HepG2 (cell line): ENCODE measurements around the gene NECAB2. TPM values are rescaled to one million over a fixed set of nuclear protein-coding genes. Genes with fewer than 3 reads are reported as not detected.

Experiments
- ATAC-seq: fragments of 200-7000 bp; cut with Tn5 transposase; 3 replicates; pipeline ENCODE4 v1.9.1; 2020; ENCODE audit warnings: mild to moderate bottlenecking, moderate library complexity
- BruUV-seq: library from RNA; stranded (reverse); fragments of 400-500 nt; replicated peaks from 2 replicates; lab custom pipeline; 2021; lab: Mats Ljungman, UMichigan
- CTCF ChIA-PET: fragments of 300-600 bp; formaldehyde crosslinking; extraction: SDS; loops from one replicate; lab custom pipeline; 2021; ENCODE audit warnings: low total read pairs, inconsistent platforms, low intra/inter-chr PET ratio; lab: Yijun Ruan, JAX
- POLR2A ChIA-PET: fragments of 350-600 bp; sonication (Branson Sonifier 250); formaldehyde crosslinking; loops from one replicate; lab custom pipeline; 2020; ENCODE audit warnings: antibody characterized with exemption, inconsistent platforms; lab: Yijun Ruan, JAX
- DNase-seq: peaks from one replicate; pipeline ENCODE4 v3.0.0-alpha.2; 2015; ENCODE audit warnings: low spot score
- FAIRE-seq: peaks from 3 replicates; lab custom pipeline; 2011; peaks lifted over from hg19 to GRCh38; lab: Jason Lieb, UNC
- H2AFZ ChIP-seq: one replicate; pipeline ENCODE4 v1.6.1; 2011; ENCODE audit warnings: low read length, inconsistent platforms
- H3K27ac ChIP-seq: fragments of 300-600 bp; 3 replicates; pipeline ENCODE4 v1.8.0; 2011; ENCODE audit warnings: mixed run types, mild to moderate bottlenecking, mixed read lengths, low read length, inconsistent platforms; ENCODE audit not compliant: insufficient read depth; ENCODE audit errors: extremely low read length
- H3K27me3 ChIP-seq, 2 experiments: fragments of 200-600 bp in 1 of 2; 2 replicates in 1 of 2; 3 replicates in 1 of 2; pipeline versions ENCODE4 v1.6.0 to v1.8.0; 2011; ENCODE audit warnings: low read length in 2 of 2, mild to moderate bottlenecking in 2 of 2, moderate library complexity in 2 of 2, inconsistent platforms in 1 of 2; ENCODE audit not compliant: insufficient read depth in 2 of 2, control insufficient read depth in 1 of 2
- H3K36me3 ChIP-seq, 2 experiments: fragments of 200-600 bp in 1 of 2; replicated peaks in 1 of 2; 2 replicates in 1 of 2; 3 replicates in 1 of 2; pipeline versions ENCODE4 v1.5.1 to v1.8.0; 2011; ENCODE audit warnings: low read length in 2 of 2, inconsistent platforms in 1 of 2; ENCODE audit not compliant: insufficient read depth in 2 of 2, control insufficient read depth in 1 of 2
- H3K4me1 ChIP-seq: 2 replicates; pipeline ENCODE4 v1.5.1; 2012; ENCODE audit warnings: low read length, inconsistent platforms; ENCODE audit not compliant: insufficient read depth
- H3K4me2 ChIP-seq: 2 replicates; pipeline ENCODE4 v1.6.0; 2011; ENCODE audit warnings: low read depth, low read length, inconsistent platforms
- H3K4me3 ChIP-seq, 3 experiments: fragments of 200-600 bp in 1 of 3; sonication (generic), shearing (Covaris generic) in 1 of 3; replicated peaks in 1 of 3; 2 replicates each; pipeline ENCODE4 v1.5.1; 2011 to 2016; ENCODE audit warnings: low read length in 3 of 3, inconsistent platforms in 2 of 3, low read depth in 2 of 3, mild to moderate bottlenecking in 2 of 3, control low read depth in 1 of 3, mixed read lengths in 1 of 3; ENCODE audit not compliant: insufficient read depth in 1 of 3
- H3K79me2 ChIP-seq: one replicate; pipeline ENCODE4 v1.6.1; 2011; ENCODE audit warnings: low read length, inconsistent platforms; ENCODE audit not compliant: insufficient read depth
- H3K9ac ChIP-seq: 2 replicates; pipeline ENCODE4 v1.6.0; 2011; ENCODE audit warnings: mild to moderate bottlenecking, low read depth, low read length, inconsistent platforms; ENCODE audit not compliant: insufficient read depth
- H3K9me3 ChIP-seq: 2 replicates; pipeline ENCODE4 v1.5.1; 2012; ENCODE audit warnings: mild to moderate bottlenecking, low read length
- H4K20me1 ChIP-seq: 2 replicates; pipeline ENCODE4 v1.6.0; 2011; ENCODE audit warnings: inconsistent platforms, mild to moderate bottlenecking, low read length, moderate library complexity; ENCODE audit not compliant: insufficient read depth
- CBX1 ChIP-seq: IDR thresholded peaks from one replicate; pipeline ENCODE4 v1.6.1; 2016; ENCODE audit warnings: antibody characterized with exemption, low read depth
- EHMT2 ChIP-seq: fragments of 200-600 bp; sonication (generic); IDR thresholded peaks from 2 replicates; pipeline ENCODE4 v1.7.0; 2017; ENCODE audit warnings: antibody characterized with exemption, low read depth, low read length, borderline replicate concordance
- JUN ChIP-seq: sonication (generic); formaldehyde crosslinking; IDR thresholded peaks from 2 replicates; pipeline ENCODE4 v1.4.0; 2020; ENCODE audit warnings: mild to moderate bottlenecking, missing genetic modification reagents
- KDM5A ChIP-seq: fragments of 200-600 bp; sonication (generic); IDR thresholded peaks from 2 replicates; pipeline ENCODE4 v1.7.0; 2018; ENCODE audit warnings: antibody characterized with exemption, mild to moderate bottlenecking, low read length, borderline replicate concordance
- MYC ChIP-seq: sonication (generic); formaldehyde crosslinking; IDR thresholded peaks from 2 replicates; pipeline ENCODE4 v1.9.0; 2021; ENCODE audit warnings: missing genetic modification reagents, borderline replicate concordance
- NFRKB ChIP-seq: fragments of 450-650 bp; IDR thresholded peaks from 2 replicates; pipeline ENCODE4 v1.6.1; 2017
- NKX3-1 ChIP-seq: sonication (generic); formaldehyde crosslinking; IDR thresholded peaks from 2 replicates; pipeline ENCODE4 v1.5.0; 2020; ENCODE audit warnings: missing genetic modification reagents
- NR2F6 ChIP-seq, 2 experiments: IDR thresholded peaks; 2 replicates each; pipeline ENCODE4 v1.6.1; 2016; ENCODE audit warnings: antibody characterized with exemption in 1 of 2, mild to moderate bottlenecking in 1 of 2
- ZNF143 ChIP-seq: sonication (generic); formaldehyde crosslinking; IDR thresholded peaks from 2 replicates; pipeline ENCODE4 v1.4.0; 2020; ENCODE audit warnings: missing genetic modification reagents
- ZNF17 ChIP-seq: sonication (generic); formaldehyde crosslinking; IDR thresholded peaks from 2 replicates; pipeline ENCODE4 v1.5.0; 2020; ENCODE audit warnings: mild to moderate bottlenecking, missing genetic modification reagents
- ZNF263 ChIP-seq: sonication (generic); formaldehyde crosslinking; IDR thresholded peaks from 2 replicates; pipeline ENCODE4 v1.4.0; 2020; ENCODE audit warnings: missing genetic modification reagents
- ZNF564 ChIP-seq: sonication (generic); formaldehyde crosslinking; IDR thresholded peaks from 2 replicates; pipeline ENCODE4 v1.8.1; 2023; ENCODE audit warnings: mild to moderate bottlenecking, missing genetic modification reagents
- ZNF629 ChIP-seq: sonication (generic); formaldehyde crosslinking; conservative IDR thresholded peaks from 2 replicates; pipeline ENCODE4 v1.5.0; 2020; ENCODE audit warnings: missing genetic modification reagents
- WGBS: methylation state at CpG from one replicate; pipeline ENCODE4 v1.1.6; 2017; ENCODE audit warnings: low lambda C conversion rate; 5-methylcytosine and 5-hydroxymethylcytosine counted together
- in situ Hi-C: cut with HindIII; loops from 2 replicates; pipeline ENCODE4 v1.10.0; 2017; ENCODE audit warnings: low pct_unique_long_range_greater_than_20kb; ENCODE audit not compliant: extremely low pct_ligation_motif_present
- intact Hi-C: fragments of 100-400 bp; cut with micrococcal nuclease; formaldehyde crosslinking; loops from one replicate; pipeline ENCODE4 v1.10.0; 2022; ENCODE audit not compliant: unreplicated experiment
- polyA plus RNA-seq, 8 experiments: library from polyadenylated mRNA; depleted of rRNA in 3 of 8; stranded (reverse) in 7 of 8; unstranded in 1 of 8; fragments of >200 nt; fragmentation: Illumina TruSeq in 4 of 8; extraction: Trizol in 4 of 8; gene quantifications; 2 replicates each; pipeline versions ENCODE4 v1.2.1 to v1.2.3, GENCODE V29; 2011 to 2016; ENCODE audit warnings: low read depth in 4 of 8, missing spikeins in 1 of 8, mixed read lengths in 1 of 8; ENCODE audit not compliant: insufficient read depth in 1 of 8
- total RNA-seq, 5 experiments: library from RNA; depleted of rRNA; stranded (reverse); fragments of >200 nt; fragmentation: Illumina TruSeq; extraction: Trizol; gene quantifications; 2 replicates each; pipeline ENCODE4 v1.2.3, GENCODE V29; 2016; ENCODE audit warnings: low read depth in 1 of 5
- TF ChIP-seq, protein P1 (sequence below): IDR thresholded peaks from 2 replicates; pipeline ENCODE4 v1.6.1; 2016; ENCODE audit warnings: missing genetic modification reagents, missing compliant biosample characterization
- TF ChIP-seq, protein P2 (sequence below): sonication (generic); formaldehyde crosslinking; IDR thresholded peaks from 2 replicates; pipeline ENCODE4 v1.4.0; 2020; ENCODE audit warnings: missing genetic modification reagents

The NECAB2 gene
- total and polyA plus RNA-seq, 2 of the 13 experiments (the other 11 are each of a cell fraction or from before 2014, with no cell fraction given): 0.21 to 0.49 TPM

- DNase-seq: no peak
- in situ Hi-C loops: no loop called here
- peaks cover 0 to 12% of the 10 kb centered on the region in 2 experiments; a peak in 2 of 5 replicates for H3K27me3 ChIP-seq
- no peak overlapping the region for H3K4me3 ChIP-seq
- 76% methylated on average over 8 of the region's 8 CpGs for WGBS
- no peaks in the 10 kb centered on the region for H3K36me3 ChIP-seq
- no TSS peak for BruUV-seq
- no peaks in the 10 kb centered on the region for H3K79me2 ChIP-seq
- TF ChIP-seq CBX1 (no peak), ZNF629 (peak; percentile 82), MYC (no peak), ZNF143 (CRISPR knock-in tag) (no peak)
- TF ChIP-seq, protein P1, sequence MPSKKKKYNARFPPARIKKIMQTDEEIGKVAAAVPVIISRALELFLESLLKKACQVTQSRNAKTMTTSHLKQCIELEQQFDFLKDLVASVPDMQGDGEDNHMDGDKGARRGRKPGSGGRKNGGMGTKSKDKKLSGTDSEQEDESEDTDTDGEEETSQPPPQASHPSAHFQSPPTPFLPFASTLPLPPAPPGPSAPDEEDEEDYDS (CRISPR knock-in tag): no peak
- no peak for FAIRE-seq
- no peak overlapping the region for H3K9ac ChIP-seq
- H3K27ac ChIP-seq: no peak overlapping the region
- intact Hi-C loops: no loop called here
- peaks cover 17% of the 10 kb centered on the region for H3K9me3 ChIP-seq
- H2AFZ ChIP-seq: no peak overlapping the region
- POLR2A ChIA-PET: no interaction called here
- no peak for ATAC-seq
- H3K4me2 ChIP-seq: no peak overlapping the region
- H3K4me1 ChIP-seq: no peaks in the 10 kb centered on the region
- CTCF ChIA-PET: no interaction called here
- no peaks in the 10 kb centered on the region for H4K20me1 ChIP-seq
Measured at GRCh38 chr16:83981799-83982198, 13.8 kb downstream of the NECAB2 start.

DNA sequence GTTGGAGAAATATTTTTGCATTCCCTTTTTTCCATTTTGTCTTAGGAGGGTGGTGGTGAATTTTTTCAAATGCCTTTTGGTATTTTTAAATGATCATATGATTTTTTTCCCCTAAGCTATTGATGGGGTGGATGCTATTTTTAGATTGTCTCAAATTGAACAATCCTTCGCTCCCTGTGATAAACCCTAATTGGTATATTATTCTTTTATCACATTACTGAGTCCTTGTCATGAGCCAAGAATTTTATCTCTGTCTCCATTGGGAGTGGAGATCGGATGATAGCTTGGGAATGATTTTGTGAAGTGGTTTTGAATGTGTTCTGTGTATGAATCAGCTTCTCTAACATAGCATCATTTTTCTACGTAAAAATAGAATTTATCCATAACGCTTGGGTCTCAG is 15.4 kb downstream of the NECAB2 start:
- H3K9ac ChIP-seq: no peak overlapping the region
- no peaks in the 10 kb centered on the region for H3K4me1 ChIP-seq
- H4K20me1 ChIP-seq: no peaks in the 10 kb centered on the region
- no peaks in the 10 kb centered on the region for H3K79me2 ChIP-seq
- no peak for TF ChIP-seq ZNF17 (CRISPR knock-in tag)
- no peak for TF ChIP-seq EHMT2
- no peak for TF ChIP-seq NR2F6 (IDR thresholded peaks at IDR 0.05)
- no peak for TF ChIP-seq NR2F6 (CRISPR knock-in tag; IDR thresholded peaks at IDR 0.05)
- no peak for TF ChIP-seq NKX3-1
- TF ChIP-seq JUN (CRISPR knock-in tag): no peak
- TF ChIP-seq, protein P2, sequence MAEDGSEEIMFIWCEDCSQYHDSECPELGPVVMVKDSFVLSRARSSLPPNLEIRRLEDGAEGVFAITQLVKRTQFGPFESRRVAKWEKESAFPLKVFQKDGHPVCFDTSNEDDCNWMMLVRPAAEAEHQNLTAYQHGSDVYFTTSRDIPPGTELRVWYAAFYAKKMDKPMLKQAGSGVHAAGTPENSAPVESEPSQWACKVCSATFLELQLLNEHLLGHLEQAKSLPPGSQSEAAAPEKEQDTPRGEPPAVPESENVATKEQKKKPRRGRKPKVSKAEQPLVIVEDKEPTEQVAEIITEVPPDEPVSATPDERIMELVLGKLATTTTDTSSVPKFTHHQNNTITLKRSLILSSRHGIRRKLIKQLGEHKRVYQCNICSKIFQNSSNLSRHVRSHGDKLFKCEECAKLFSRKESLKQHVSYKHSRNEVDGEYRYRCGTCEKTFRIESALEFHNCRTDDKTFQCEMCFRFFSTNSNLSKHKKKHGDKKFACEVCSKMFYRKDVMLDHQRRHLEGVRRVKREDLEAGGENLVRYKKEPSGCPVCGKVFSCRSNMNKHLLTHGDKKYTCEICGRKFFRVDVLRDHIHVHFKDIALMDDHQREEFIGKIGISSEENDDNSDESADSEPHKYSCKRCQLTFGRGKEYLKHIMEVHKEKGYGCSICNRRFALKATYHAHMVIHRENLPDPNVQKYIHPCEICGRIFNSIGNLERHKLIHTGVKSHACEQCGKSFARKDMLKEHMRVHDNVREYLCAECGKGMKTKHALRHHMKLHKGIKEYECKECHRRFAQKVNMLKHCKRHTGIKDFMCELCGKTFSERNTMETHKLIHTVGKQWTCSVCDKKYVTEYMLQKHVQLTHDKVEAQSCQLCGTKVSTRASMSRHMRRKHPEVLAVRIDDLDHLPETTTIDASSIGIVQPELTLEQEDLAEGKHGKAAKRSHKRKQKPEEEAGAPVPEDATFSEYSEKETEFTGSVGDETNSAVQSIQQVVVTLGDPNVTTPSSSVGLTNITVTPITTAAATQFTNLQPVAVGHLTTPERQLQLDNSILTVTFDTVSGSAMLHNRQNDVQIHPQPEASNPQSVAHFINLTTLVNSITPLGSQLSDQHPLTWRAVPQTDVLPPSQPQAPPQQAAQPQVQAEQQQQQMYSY (CRISPR knock-in tag): no peak
- TF ChIP-seq ZNF263: no peak
- no peak for TF ChIP-seq ZNF564 (CRISPR knock-in tag)
- TF ChIP-seq KDM5A: no peak
- no peak for TF ChIP-seq NFRKB
- CTCF ChIA-PET: no interaction called here
- ATAC-seq: no peak
- no peak for FAIRE-seq
- WGBS: 49% methylated on average over 4 of the region's 4 CpGs
- BruUV-seq: no TSS peak
- no peaks in the 10 kb centered on the region for H3K36me3 ChIP-seq
- H3K4me3 ChIP-seq: no peak overlapping the region
- intact Hi-C loops: no loop called here
- no peak overlapping the region for H3K27ac ChIP-seq
- POLR2A ChIA-PET: interaction anchor here (0.6 kb wide), 1 partner anchor 63 kb away, joined by 3 read pairs; no protein-coding TSS in a partner anchor
- no peak overlapping the region for H3K4me2 ChIP-seq
- H3K27me3 ChIP-seq: peaks cover 0 to 12% of the 10 kb centered on the region in 2 experiments; a peak in 2 of 5 replicates
- H3K9me3 ChIP-seq: peaks cover 7% of the 10 kb centered on the region
- H2AFZ ChIP-seq: no peak overlapping the region
- in situ Hi-C loops: no loop called here
- DNase-seq: no peak
